Measurements from ENCODE around the gene CHPF2.

CHPF2 gene

DNA sequence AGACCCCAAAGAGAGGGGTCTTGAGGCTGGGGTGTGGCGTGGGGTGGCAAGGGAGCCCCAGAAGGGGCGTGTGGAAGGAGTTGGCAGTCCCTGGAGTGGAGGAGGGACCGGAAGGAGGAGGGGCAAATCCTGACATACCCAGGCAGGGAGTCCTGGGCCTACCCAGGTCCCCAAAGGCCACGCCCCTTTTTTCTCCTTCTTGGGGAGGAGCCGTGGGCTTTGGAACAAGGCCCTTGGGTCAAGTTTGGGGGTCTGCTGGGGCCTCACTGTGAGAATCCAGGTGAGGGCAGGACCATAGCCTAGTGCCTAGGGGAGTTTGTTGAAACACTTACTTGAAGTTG lies 17.4 kb downstream of the CHPF2 start:
- H3K27ac ChIP-seq, result peak overlapping the region; percentile 84
- TF ChIP-seq, protein P1, sequence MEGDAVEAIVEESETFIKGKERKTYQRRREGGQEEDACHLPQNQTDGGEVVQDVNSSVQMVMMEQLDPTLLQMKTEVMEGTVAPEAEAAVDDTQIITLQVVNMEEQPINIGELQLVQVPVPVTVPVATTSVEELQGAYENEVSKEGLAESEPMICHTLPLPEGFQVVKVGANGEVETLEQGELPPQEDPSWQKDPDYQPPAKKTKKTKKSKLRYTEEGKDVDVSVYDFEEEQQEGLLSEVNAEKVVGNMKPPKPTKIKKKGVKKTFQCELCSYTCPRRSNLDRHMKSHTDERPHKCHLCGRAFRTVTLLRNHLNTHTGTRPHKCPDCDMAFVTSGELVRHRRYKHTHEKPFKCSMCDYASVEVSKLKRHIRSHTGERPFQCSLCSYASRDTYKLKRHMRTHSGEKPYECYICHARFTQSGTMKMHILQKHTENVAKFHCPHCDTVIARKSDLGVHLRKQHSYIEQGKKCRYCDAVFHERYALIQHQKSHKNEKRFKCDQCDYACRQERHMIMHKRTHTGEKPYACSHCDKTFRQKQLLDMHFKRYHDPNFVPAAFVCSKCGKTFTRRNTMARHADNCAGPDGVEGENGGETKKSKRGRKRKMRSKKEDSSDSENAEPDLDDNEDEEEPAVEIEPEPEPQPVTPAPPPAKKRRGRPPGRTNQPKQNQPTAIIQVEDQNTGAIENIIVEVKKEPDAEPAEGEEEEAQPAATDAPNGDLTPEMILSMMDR (conservative IDR thresholded peaks at IDR 0.05), result no peak

DNA sequence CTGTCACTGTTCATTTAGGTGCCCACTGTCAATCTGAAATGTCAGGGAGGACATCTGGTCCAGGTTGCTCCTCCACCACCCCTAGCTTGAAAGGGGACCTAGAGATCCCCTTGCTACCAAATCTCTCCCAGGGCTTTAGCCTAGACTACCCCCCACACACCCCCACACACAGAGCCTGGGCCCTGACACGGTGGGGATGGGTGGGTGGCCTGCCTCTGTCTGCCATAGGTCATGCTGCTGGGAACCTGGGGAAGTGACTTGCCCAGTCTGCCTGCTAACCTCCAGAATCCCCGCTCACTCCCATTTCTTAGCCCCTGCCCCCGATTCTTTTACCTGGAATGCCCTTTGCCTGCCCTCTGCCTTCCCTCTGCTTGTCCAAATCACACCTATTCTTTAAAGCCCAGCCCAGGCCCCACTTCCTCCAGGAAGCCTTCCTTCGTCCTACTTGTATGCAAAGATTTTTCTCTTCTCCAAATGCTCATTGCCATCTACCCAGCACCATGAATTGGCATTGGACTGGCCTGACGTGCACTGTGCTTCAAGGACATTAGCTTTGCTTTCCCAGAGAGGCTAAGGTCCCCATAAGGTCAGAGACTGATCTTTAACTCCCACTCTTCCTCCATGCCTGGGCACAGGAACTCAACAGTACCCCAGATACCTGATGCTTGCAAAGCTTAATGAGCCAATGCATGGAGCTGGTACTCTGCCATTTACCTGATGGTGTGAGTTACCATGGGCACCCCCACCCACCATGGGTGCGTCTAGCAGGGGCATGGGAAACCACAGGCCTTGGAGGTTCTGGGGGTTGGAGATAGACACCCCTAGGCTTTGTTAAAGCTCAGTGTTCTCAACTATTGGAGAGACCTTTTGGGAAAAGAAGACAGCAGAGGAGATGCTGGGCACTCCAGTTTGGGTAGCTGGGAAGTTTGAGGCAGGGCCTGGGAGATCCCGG lies 18.2 kb downstream of the CHPF2 start:
- H3K27ac ChIP-seq, result peak overlapping the region; percentile 85; the same call in 1 of the 2 replicates
- TF ChIP-seq, protein P1 (conservative IDR thresholded peaks at IDR 0.05), result no peak

DNA sequence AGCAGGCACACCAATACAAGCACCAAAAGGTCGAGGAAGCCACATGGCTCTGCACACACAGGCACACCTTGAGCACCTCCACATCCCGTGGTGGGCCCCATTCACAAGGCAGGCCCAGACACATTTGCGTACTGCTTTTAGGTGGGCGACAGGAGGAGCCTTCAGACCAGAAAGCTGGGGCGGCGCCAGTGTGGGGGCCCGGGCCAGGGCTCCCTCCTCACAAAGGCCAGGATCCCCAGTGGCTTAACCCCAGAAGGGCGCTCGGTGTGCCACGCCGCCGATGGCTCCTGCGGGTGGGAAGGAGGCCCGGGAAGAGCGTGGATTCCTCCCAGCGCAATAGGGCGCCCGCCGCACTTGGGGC lies 19.0 kb downstream of the CHPF2 start:
- TF ChIP-seq, protein P1 (conservative IDR thresholded peaks at IDR 0.05), result no peak
- peak overlapping the region; percentile 85 for H3K27ac ChIP-seq

DNA sequence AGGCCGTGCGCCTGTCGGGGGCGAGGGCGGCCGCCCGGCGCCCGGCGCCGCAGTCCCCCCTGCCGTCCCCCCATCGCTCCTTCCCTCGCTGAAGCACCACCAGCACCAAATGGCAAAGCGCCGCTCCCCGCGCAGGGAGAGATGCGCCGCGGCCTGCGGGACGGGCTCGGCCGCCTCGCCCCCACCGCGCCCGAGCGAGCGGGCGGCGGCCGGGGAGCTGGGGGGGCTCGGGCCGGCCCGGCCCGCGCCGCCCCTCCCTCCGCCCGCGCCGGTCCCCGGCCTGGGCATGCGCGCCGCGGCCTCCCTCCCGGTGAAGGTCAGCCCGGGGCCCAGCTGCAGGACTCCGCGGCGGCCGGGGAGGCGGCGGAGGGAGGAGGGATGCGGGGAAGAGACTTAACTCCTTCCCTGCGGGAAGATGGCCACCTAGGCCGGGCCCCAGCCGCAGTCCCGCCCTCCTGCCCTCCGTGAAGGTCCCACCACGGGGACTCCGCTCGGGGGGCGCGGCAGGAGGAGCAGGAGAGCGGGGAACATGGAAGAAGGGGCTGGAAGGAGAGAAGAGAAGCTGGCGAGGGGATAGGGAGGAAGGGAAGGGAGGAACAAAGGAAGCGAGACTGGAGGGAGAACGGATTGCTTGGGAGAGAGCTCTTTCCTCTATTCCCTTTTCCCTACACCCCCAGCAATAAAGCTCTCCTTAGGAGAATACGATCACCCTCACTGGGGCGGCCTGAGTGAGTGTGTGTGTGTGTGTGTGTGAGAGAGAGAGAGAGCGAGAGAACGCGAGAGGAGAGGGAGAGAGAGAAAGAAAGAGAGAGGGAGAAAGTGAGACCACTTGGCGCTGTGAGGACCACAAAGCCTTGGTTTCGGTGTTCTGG lies 19.6 kb downstream of the CHPF2 start:
- TF ChIP-seq, protein P1 (conservative IDR thresholded peaks at IDR 0.05), result 0 out of 2 replicates have a peak, but pooled peaks have one; percentile 7
- H3K27ac ChIP-seq, result peak overlapping the region; percentile 85

DNA sequence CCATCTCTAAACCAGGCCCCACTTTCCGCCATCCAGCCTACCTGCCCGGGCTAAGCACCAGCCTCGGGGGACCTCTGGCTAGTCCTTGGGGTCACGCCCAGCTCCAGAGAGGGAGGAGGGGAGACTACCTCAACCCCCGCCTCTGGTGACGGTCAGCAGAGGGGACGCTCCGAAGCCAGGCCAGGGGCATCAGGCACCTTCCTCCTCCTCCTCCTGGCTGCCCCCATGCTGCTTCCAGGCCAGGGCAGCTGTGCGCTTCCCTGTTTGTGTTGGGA lies 20.2 kb downstream of the CHPF2 start:
- peak overlapping the region; percentile 85 for H3K27ac ChIP-seq

DNA sequence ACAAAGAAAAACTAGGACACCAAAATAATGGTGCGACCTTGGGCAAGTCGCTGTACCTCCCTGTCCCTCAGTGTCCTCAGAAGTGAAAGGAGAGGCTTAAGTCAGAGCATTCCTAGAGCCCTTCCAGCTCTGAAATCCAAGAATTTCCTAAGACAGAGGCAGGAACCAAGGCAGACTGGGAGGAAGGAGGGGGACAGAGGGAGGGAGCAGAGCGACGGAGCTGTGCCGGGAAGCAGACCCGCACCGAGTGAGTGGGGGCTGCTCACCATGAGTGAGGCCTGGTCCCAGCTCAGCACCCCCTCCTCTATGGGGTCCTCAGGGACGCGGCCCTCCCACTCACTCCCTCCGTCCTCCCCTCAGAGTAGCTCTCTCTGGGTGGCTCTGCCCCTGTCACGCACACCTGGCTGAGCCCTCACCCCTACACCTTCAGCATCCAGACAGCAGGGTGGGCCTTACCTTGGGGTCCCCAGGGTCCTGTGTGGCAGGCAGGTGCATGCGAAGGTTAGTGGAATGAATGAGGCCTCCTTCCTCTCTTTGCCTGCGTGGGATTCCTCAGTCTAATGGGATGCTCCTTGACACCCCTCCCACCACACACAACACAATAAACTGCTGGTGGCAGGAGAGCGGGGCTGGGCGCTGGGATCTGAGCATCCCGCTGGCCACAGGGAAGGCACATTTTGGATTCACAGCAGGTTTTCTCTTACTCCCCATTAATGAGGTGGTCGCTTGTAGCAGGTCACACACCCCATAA lies 20.9 kb downstream of the CHPF2 start:
- TF ChIP-seq, protein P1 (conservative IDR thresholded peaks at IDR 0.05), result no peak
- peak overlapping the region; percentile 85; the same call in 1 of the 2 replicates for H3K27ac ChIP-seq

More for the DNA sequence above, 20.2 kb downstream of the CHPF2 start:
- TF ChIP-seq, protein P1 (conservative IDR thresholded peaks at IDR 0.05), result no peak

DNA sequence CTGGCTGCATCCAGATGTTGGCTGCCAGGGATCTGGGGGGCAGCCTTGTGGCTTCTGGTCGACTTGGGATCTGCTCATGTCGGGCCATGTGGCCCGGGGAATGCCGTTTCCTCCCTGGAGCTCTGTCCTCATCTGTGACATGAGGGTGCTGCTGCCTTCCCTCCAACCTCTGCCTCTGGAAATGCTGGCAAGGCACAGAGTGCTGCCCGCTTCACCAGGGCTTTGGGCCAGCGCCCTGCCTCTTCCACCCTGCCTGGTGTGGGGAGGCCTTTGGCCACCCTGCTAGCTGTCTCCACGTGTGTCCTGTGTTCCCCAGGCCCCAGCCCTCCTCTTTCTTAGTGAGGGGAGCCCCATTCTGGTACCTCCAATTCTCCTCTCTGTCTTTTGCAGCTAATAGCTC lies 22.0 kb downstream of the CHPF2 start:
- TF ChIP-seq, protein P1 (conservative IDR thresholded peaks at IDR 0.05), result no peak

More for the DNA sequence above, 22.0 kb downstream of the CHPF2 start:
- no peak overlapping the region for H3K27ac ChIP-seq
